ENCODE results near the gene FAM3A. TPM values are rescaled to one million over a fixed set of nuclear protein-coding genes. Genes with fewer than 3 reads are reported as not detected.

The FAM3A gene
- total RNA-seq, 1 donor from 2014 or later, result 46.3 TPM

DNA sequence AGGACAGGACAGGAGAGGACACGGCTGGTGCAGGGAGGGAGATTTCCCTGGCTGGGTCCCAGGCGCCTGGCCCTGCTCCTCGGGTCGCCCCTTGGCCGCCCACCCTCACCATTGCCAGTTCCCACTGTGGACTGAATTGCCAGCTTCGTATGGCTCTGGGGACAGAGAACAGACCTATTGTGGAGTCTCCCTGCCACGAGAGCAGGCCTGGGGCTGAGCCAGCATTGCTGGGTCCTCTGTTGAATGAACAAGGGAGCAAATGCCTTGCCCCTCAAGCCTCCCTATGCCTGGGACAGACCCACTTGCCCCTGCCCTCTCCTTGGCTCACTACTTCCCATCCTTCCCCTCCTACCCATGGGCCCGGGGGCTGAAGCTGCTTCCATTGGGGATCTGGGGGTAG lies 53.6 kb downstream of the FAM3A start:
- no peak for DNase-seq (ENCODE audit: low spot score)

DNA sequence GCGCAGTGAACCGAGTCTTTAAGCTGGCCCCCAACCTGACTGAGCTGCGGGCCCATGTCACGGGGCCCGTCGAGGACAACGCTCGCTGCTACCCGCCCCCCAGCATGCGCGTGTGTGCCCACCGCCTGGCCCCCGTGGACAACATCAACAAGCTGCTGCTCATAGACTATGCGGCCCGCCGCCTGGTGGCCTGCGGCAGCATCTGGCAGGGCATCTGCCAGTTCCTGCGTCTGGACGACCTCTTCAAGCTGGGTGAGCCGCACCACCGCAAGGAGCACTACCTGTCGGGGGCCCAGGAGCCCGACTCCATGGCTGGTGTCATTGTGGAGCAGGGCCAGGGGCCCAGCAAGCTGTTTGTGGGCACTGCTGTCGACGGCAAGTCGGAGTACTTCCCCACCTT lies 55.7 kb downstream of the FAM3A start:
- DNase-seq (ENCODE audit: low spot score), result no peak

DNA sequence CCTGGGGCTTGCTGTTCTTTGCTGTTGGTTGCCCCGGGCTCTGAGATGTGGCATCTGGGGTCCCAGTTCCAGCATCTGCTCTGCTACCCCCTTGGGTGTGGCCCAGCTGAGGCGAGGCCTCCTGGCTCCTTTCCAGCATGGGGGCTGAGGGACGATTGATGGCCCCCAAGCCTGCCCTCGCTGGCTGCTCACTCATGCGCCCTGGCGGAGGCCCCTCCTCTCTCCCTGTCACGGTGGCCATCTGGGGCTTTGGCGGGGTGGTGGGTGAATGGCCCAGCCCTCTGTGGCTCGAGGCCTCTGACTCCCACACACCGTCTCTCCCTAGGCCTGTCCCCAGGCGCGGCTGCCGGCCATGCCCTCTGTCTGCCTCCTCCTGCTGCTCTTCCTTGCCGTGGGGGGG lies 56.2 kb downstream of the FAM3A start:
- no peak for DNase-seq (ENCODE audit: low spot score)

DNA sequence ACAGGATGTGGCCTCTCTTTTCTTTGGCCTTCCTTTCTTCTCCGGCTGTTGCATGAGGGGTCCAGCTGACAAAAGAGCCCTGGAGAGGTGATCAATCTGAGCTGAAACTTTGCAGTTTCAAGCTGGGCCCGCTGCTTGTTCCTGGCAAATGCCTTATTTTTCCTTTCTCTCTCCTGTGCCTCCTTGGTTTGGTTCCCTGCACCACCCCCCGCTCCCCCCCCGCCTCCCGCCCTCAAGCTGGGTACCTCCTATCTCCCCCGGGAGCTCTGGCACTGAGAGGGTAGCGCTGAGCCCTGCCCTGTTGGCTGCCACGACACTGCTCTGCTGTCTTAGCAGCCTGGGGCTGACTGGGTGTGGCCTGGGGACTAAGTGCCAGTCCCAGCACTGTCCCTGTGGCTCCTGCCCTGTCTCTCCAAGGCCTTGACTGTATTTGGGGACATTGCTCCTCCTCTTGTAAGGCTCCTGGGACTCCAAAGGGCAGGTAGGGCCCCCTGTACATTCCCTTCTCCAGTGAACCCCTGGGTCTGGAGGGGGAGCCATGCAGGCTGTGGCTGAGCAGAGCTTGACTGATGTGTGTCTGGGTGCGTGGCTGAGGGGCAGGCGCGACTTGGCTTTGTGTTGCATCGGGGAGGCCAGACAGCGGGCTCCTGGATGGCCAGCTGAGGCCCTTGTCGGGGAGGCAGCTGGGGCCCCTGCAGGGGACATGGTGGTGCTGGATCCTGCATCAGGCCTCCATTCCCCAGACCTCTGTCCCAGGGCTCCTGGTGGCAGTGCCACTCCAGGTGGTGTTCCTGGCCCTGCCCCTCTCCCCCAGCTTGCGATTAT lies 56.9 kb downstream of the FAM3A start:
- no peak for DNase-seq (ENCODE audit: low spot score)

DNA sequence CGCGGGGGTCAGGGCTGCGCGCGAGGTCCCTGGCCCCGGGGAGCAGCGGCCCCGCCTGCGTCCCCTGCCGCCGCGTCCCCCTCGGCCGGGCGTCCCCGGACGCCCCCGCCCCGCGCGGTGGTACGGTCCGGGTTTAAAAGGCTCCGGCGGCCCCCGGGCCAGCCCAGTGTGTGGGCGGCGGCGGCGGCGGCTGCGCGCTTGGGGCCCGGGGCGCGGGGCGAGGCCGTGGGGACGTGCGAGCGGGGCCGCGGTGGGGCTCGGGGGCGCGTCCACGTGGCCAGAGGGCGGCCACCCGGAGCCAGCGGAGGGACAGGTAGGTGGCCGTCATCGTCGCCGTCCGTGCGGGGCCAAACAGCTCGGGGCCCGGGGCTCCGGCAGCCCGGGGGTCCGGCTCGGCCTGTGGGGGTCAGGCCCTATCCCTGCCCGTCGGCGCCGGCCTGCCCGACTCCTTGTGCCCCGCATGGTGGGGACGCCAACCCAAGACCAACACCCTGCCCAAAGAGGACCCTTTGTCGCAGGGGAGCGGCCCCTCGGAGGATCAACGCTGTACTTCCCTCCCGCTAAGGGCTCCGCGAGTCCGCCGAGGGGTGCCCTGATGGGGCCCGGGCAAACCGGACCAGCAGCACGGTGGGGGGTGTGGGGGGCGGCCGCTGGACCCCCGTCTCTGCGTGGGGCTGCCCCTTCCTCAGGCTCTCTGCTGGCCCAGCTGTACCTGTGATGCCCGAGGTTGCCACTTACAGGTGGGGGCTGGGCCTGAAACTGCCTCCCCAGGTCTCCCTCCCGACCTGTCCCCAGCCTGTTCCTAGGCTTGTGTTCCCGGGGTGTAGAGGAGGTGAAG lies 57.7 kb downstream of the FAM3A start, which contains the start of gene PLXNA3:
Gene PLXNA3, plus strand, starts transcription at position 166 of the 838 bp plus-strand sequence. CDS start 1,903 bp downstream, outside the sequence.
- DNase-seq (ENCODE audit: low spot score), result no peak

DNA sequence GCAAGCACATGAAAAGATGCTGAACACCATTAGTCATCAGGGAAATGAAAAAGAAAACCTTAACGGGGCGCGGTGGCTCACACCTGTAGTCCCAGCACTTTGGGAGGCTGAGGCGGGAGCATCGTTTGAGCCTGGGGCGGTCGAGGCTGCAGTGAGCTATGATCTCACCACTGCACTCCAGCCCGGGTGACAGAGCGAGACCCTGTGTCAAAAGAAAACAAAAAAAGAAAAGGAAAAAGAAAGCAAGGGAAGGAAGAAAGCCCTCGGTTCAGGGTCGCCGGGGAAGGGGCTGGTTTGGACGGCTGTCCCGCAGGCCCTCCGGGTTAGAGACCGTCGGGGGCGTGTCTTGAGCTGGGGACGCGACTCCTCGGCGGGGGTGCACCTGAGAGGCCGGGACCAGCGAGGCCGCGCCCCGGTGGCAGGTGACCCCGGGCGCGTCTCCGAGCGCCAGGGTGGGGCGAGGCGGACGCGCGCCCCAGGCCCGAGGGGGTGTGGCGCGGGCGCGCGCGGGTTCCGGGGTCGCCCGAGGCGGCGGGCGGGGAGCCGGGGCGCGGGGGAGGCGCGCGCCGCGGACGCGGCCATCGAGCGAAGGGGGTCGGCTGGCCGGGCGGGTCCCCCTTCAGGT lies 58.4 kb downstream of the FAM3A start:
- DNase-seq (ENCODE audit: low spot score), result no peak

Other genes with a start within 250 kb of the FAM3A start
- gene TEX28, start 221.1 kb downstream of the FAM3A start, total RNA-seq, result not detected
- not detected for gene TKTL1, start 220.4 kb downstream of the FAM3A start, total RNA-seq
- gene FLNA, start 141.6 kb downstream of the FAM3A start, total RNA-seq, result 2,361 TPM
- 80.4 TPM for gene EMD, start 136.9 kb downstream of the FAM3A start, total RNA-seq
- gene RPL10, start 117.9 kb downstream of the FAM3A start, total RNA-seq, result 3,238 TPM
- gene DNASE1L1, start 107.0 kb downstream of the FAM3A start, total RNA-seq, result 27.0 TPM
- 49.5 TPM for gene TAFAZZIN, start 104.7 kb downstream of the FAM3A start, total RNA-seq
- 120 TPM for gene ATP6AP1, start 87.6 kb downstream of the FAM3A start, total RNA-seq
- 126 TPM for gene GDI1, start 79.1 kb downstream of the FAM3A start, total RNA-seq
- gene FAM50A, start 72.1 kb downstream of the FAM3A start, total RNA-seq, result 48.6 TPM
- 54.0 TPM for gene PLXNA3, start 58.0 kb downstream of the FAM3A start, total RNA-seq
- gene LAGE3, start 37.0 kb downstream of the FAM3A start, total RNA-seq, result 17.5 TPM
- gene UBL4A, start 29.6 kb downstream of the FAM3A start, total RNA-seq, result 20.4 TPM
- gene SLC10A3, start 25.6 kb downstream of the FAM3A start, total RNA-seq, result 23.4 TPM
- 52.3 TPM for gene G6PD, start 30.6 kb upstream of the FAM3A start, total RNA-seq
- 28.5 TPM for gene IKBKG, start 31.4 kb upstream of the FAM3A start, total RNA-seq
- not detected for gene CTAG1A, start 68.9 kb upstream of the FAM3A start, total RNA-seq
- gene CTAG1B, start 103.0 kb upstream of the FAM3A start, total RNA-seq, result not detected
- not detected for gene CTAG2, start 137.3 kb upstream of the FAM3A start, total RNA-seq
- 4.2 TPM for gene GAB3, start 234.8 kb upstream of the FAM3A start, total RNA-seq
- 73.8 TPM for gene DKC1, start 246.6 kb upstream of the FAM3A start, total RNA-seq

All from ureter (tissue), 1 donor.